ENCODE results near the gene EFHC1. TPM values are rescaled to one million over a fixed set of nuclear protein-coding genes. Genes with fewer than 3 reads are reported as not detected.

Gene EFHC1
- total and polyA plus RNA-seq, 2 experiments from 2014 or later = 24.3 to 28.0 TPM

DNA sequence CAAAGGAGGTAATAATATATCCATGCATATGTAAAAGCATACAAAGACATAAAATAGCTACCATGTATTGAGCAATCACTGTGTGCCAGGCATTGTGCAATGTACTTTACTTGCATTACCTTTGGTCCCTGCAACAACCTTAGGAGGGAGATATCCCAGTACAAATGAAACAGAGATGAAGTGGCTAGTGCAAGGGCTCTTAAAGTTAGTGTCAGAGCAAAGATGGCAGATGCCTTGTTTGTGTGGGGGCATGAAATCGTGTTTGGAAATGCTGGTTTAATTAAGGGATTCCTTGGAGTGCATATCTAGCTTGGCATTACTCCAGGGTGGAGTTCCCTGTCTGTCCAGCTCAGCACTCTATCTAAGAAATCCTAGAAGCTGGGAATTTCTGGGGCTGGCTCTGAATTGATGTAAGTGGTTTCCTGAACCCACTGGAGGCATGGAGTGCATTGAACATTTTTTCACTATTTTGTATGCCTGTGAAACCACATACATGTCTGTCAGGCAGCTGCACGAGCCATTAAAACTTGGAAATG is 48.4 kb upstream of the EFHC1 start (continued):
- TF ChIP-seq, protein P1, sequence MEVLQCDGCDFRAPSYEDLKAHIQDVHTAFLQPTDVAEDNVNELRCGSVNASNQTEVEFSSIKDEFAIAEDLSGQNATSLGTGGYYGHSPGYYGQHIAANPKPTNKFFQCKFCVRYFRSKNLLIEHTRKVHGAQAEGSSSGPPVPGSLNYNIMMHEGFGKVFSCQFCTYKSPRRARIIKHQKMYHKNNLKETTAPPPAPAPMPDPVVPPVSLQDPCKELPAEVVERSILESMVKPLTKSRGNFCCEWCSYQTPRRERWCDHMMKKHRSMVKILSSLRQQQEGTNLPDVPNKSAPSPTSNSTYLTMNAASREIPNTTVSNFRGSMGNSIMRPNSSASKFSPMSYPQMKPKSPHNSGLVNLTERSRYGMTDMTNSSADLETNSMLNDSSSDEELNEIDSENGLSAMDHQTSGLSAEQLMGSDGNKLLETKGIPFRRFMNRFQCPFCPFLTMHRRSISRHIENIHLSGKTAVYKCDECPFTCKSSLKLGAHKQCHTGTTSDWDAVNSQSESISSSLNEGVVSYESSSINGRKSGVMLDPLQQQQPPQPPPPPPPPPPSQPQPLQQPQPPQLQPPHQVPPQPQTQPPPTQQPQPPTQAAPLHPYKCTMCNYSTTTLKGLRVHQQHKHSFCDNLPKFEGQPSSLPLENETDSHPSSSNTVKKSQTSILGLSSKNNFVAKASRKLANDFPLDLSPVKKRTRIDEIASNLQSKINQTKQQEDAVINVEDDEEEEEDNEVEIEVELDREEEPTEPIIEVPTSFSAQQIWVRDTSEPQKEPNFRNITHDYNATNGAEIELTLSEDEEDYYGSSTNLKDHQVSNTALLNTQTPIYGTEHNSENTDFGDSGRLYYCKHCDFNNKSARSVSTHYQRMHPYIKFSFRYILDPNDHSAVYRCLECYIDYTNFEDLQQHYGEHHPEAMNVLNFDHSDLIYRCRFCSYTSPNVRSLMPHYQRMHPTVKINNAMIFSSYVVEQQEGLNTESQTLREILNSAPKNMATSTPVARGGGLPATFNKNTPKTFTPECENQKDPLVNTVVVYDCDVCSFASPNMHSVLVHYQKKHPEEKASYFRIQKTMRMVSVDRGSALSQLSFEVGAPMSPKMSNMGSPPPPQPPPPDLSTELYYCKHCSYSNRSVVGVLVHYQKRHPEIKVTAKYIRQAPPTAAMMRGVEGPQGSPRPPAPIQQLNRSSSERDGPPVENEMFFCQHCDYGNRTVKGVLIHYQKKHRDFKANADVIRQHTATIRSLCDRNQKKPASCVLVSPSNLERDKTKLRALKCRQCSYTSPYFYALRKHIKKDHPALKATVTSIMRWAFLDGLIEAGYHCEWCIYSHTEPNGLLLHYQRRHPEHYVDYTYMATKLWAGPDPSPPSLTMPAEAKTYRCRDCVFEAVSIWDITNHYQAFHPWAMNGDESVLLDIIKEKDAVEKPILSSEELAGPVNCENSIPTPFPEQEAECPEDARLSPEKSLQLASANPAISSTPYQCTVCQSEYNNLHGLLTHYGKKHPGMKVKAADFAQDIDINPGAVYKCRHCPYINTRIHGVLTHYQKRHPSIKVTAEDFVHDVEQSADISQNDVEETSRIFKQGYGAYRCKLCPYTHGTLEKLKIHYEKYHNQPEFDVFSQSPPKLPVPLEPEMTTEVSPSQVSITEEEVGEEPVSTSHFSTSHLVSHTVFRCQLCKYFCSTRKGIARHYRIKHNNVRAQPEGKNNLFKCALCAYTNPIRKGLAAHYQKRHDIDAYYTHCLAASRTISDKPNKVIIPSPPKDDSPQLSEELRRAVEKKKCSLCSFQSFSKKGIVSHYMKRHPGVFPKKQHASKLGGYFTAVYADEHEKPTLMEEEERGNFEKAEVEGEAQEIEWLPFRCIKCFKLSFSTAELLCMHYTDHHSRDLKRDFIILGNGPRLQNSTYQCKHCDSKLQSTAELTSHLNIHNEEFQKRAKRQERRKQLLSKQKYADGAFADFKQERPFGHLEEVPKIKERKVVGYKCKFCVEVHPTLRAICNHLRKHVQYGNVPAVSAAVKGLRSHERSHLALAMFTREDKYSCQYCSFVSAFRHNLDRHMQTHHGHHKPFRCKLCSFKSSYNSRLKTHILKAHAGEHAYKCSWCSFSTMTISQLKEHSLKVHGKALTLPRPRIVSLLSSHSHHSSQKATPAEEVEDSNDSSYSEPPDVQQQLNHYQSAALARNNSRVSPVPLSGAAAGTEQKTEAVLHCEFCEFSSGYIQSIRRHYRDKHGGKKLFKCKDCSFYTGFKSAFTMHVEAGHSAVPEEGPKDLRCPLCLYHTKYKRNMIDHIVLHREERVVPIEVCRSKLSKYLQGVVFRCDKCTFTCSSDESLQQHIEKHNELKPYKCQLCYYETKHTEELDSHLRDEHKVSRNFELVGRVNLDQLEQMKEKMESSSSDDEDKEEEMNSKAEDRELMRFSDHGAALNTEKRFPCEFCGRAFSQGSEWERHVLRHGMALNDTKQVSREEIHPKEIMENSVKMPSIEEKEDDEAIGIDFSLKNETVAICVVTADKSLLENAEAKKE (CRISPR knock-in tag; IDR thresholded peaks at IDR 0.05) = no peak
- TF ChIP-seq ZNF114 (CRISPR knock-in tag; IDR thresholded peaks at IDR 0.05) (no peak), EZH2 (IDR thresholded peaks at IDR 0.05; ENCODE audit: low read depth, unreplicated experiment) (no peak), CREB1 (CRISPR knock-in tag; IDR thresholded peaks at IDR 0.05; ENCODE audit: low read depth) (no peak), ZNF331 (CRISPR knock-in tag; IDR thresholded peaks at IDR 0.05; ENCODE audit: low read depth) (no peak)
- TF ChIP-seq, protein P2, sequence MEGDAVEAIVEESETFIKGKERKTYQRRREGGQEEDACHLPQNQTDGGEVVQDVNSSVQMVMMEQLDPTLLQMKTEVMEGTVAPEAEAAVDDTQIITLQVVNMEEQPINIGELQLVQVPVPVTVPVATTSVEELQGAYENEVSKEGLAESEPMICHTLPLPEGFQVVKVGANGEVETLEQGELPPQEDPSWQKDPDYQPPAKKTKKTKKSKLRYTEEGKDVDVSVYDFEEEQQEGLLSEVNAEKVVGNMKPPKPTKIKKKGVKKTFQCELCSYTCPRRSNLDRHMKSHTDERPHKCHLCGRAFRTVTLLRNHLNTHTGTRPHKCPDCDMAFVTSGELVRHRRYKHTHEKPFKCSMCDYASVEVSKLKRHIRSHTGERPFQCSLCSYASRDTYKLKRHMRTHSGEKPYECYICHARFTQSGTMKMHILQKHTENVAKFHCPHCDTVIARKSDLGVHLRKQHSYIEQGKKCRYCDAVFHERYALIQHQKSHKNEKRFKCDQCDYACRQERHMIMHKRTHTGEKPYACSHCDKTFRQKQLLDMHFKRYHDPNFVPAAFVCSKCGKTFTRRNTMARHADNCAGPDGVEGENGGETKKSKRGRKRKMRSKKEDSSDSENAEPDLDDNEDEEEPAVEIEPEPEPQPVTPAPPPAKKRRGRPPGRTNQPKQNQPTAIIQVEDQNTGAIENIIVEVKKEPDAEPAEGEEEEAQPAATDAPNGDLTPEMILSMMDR (conservative IDR thresholded peaks at IDR 0.05; ENCODE audit: low read depth in 2 of 2) = no peak

DNA sequence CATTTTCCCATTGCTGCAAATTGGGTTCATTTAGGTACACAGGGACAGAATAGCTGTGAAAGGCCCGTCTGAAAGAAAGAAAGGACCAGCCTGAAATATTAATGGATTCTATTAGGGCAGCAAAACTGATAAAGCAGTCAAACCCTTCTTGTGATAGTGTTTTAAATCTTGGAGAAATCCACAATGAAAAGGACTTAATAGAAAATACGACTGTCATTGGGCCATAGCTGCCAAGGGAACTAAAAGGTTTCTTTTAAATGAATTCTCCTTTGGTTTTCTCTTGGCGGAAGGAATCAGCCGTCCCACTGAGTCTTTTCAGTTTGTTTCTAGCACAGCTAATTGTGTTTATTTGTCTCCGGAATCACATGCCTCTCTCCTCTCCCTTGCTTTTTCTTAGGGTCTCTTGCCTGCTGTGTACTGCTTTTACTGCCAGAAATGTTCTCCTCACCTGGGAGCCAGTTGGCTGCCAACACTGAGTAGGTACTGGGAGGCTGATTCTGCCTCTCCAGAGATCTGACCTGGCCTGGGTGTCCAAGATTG is 46.9 kb upstream of the EFHC1 start:
- no peak overlapping the region for H2AFZ ChIP-seq
- no peaks in the 10 kb centered on the region for H3K4me1 ChIP-seq (ENCODE audit: insufficient read depth)
- H3K4me3 ChIP-seq = no peak overlapping the region
- H3K9me2 ChIP-seq (ENCODE audit: insufficient read depth) = no peaks in the 10 kb centered on the region
- DNase-seq (ENCODE audit: low spot score) = no peak
- Mint-ChIP-seq H3K9me3 (no peaks in the 10 kb centered on the region; the same call in 2 of the 3 replicates), H3K4me1 (peaks cover 2% of the 10 kb centered on the region; the same call in 1 of the 3 replicates), H3K36me3 (ENCODE audit: low read depth) (peaks cover 8% of the 10 kb centered on the region), H3K27ac (no peak overlapping the region), H3K4me3 (no peak overlapping the region), H3K27me3 (ENCODE audit: insufficient read depth, low read depth, poor library complexity) (no peaks in the 10 kb centered on the region)
- ATAC-seq = no peak
- H3K36me3 ChIP-seq (ENCODE audit: insufficient read depth) = no peaks in the 10 kb centered on the region
- H3K27me3 ChIP-seq (ENCODE audit: insufficient read depth) = no peaks in the 10 kb centered on the region
- H4K20me1 ChIP-seq (replicated peaks; ENCODE audit: insufficient read depth) = peaks cover 4% of the 10 kb centered on the region; the same call in 1 of the 2 replicates
- no peaks in the 10 kb centered on the region for H3F3A ChIP-seq (replicated peaks; ENCODE audit: low read depth)
- H3K4me2 ChIP-seq = no peak overlapping the region
- no peak overlapping the region for H3K27ac ChIP-seq (ENCODE audit: low read depth)
- TF ChIP-seq, protein P3, sequence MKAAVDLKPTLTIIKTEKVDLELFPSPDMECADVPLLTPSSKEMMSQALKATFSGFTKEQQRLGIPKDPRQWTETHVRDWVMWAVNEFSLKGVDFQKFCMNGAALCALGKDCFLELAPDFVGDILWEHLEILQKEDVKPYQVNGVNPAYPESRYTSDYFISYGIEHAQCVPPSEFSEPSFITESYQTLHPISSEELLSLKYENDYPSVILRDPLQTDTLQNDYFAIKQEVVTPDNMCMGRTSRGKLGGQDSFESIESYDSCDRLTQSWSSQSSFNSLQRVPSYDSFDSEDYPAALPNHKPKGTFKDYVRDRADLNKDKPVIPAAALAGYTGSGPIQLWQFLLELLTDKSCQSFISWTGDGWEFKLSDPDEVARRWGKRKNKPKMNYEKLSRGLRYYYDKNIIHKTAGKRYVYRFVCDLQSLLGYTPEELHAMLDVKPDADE (IDR thresholded peaks at IDR 0.05) = no peak
- TF ChIP-seq POLR2AphosphoS5 (IDR thresholded peaks at IDR 0.05; ENCODE audit: low read depth) = no peak
- TF ChIP-seq STAT1 (IDR thresholded peaks at IDR 0.05; ENCODE audit: unreplicated experiment) = no peak
- peaks cover 2% of the 10 kb centered on the region; the same call in 1 of the 2 replicates for H3K79me2 ChIP-seq (replicated peaks; ENCODE audit: insufficient read depth)

Measured in GM23338 (cell line).